ENCODE measurements around the gene ESR1.
"Not testable (repeated sequence)": the region's sequence is repeated elsewhere in the genome, so short reads cannot be mapped to it uniquely, and the experiment has no call there.

Gene ESR1

DNA sequence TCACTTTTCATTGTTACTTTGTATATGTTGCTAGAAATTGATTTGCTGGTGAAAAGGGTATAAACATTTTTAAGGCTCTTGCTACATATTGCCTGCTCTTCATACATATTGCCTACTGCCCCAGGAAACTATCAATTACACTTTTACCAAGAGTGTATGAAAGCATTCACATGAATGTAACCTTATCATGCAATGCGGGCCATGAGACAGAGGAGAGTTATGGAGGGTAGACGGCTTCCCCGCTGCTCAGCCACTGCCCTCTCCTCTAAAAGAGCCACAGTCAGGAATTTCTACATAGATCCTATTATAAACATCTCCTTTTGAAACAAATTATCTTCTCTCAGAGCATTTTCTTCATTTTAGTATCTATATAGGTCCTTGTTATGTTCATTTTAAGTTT lies 264.4 kb downstream of the ESR1 start:
- TF ChIP-seq, protein P1, sequence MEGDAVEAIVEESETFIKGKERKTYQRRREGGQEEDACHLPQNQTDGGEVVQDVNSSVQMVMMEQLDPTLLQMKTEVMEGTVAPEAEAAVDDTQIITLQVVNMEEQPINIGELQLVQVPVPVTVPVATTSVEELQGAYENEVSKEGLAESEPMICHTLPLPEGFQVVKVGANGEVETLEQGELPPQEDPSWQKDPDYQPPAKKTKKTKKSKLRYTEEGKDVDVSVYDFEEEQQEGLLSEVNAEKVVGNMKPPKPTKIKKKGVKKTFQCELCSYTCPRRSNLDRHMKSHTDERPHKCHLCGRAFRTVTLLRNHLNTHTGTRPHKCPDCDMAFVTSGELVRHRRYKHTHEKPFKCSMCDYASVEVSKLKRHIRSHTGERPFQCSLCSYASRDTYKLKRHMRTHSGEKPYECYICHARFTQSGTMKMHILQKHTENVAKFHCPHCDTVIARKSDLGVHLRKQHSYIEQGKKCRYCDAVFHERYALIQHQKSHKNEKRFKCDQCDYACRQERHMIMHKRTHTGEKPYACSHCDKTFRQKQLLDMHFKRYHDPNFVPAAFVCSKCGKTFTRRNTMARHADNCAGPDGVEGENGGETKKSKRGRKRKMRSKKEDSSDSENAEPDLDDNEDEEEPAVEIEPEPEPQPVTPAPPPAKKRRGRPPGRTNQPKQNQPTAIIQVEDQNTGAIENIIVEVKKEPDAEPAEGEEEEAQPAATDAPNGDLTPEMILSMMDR (IDR thresholded peaks at IDR 0.05; ENCODE audit: low read depth, low read length): no peak
- DNase-seq: no peak
- Histone ChIP-seq H3K9me3 (no peaks in the 10 kb centered on the region; the same call in 1 of the 2 replicates), H3K4me3 (ENCODE audit: low read depth, low read length) (no peak overlapping the region), H3K4me1 (no peaks in the 10 kb centered on the region), H3K27me3 (peaks cover 4% of the 10 kb centered on the region), H3K36me3 (no peaks in the 10 kb centered on the region)

DNA sequence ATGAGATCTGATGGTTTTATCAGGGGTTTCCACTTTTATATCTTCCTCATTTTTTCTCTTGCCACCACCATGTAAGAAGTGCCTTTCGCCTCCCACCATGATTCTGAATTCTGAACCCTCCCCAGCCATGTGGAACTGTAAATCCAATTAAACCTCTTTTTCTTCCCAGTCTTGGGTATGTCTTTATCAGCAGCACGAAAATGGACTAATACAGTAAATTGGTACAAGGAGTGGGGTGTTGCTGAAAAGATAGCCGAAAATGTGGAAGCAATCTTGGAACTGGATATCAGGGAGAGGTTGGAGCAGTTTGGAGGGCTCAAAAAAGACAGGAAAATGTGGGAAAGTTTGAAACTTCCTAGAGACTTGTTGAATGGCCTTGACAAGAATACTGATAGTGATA lies 268.8 kb downstream of the ESR1 start:
- not testable (repeated sequence) for DNase-seq; H3K4me1 ChIP-seq; H3K36me3 ChIP-seq; H3K9me3 ChIP-seq; H3K4me3 ChIP-seq (ENCODE audit: low read depth, low read length); H3K27me3 ChIP-seq

DNA sequence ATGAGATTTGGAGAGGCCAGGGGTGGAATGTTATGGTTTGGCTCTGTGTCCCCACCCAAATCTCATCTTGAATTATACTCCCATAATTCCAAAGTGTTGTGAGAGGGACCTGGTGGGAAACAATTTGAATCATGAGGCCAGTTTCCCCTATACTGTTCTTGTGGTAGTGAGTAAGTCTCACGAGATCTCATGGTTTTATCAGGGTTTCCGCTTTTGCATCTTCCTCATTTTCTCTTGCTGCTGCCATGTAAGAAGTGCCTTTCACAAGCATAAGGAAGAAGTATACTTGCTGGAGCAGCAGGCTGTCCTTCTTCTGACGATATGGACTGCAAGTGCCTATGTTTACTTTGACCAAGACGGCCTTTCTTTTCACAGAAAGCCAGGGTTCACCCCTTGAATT lies 270.5 kb downstream of the ESR1 start:
- no peak for DNase-seq
- Histone ChIP-seq H3K9me3 (no peaks in the 10 kb centered on the region; the same call in 1 of the 2 replicates), H3K4me1 (no peaks in the 10 kb centered on the region), H3K27me3 (no peaks in the 10 kb centered on the region; the same call in 1 of the 2 replicates), H3K4me3 (ENCODE audit: low read depth, low read length) (no peak overlapping the region), H3K36me3 (no peaks in the 10 kb centered on the region)
- TF ChIP-seq, protein P1 (IDR thresholded peaks at IDR 0.05; ENCODE audit: low read depth, low read length): no peak

DNA sequence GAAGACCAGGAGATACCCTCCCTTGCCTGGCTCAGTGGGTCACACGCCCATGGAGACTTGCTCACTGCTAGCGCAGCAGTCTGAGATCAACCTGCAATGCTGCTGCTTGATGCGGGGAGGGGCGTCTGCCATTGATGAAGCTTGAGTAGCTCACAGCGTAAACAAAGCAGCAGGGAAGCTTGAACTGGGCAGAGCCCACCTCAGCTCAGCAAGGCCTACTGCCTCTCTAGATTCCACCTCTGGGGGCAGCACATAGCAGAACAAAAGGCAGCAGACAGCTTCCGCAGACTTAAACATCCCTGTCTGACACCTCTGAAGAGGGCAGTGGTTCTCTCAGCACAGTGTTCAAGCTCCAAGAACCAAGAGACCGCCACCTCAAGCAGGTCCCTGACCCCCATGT lies 271.3 kb downstream of the ESR1 start:
- DNase-seq: no peak
- TF ChIP-seq, protein P1 (IDR thresholded peaks at IDR 0.05; ENCODE audit: low read depth, low read length): no peak
- H3K36me3 ChIP-seq: no peaks in the 10 kb centered on the region
- H3K27me3 ChIP-seq: no peaks in the 10 kb centered on the region; the same call in 1 of the 2 replicates
- H3K4me1 ChIP-seq: no peaks in the 10 kb centered on the region
- H3K4me3 ChIP-seq (ENCODE audit: low read depth, low read length): no peak overlapping the region
- no peaks in the 10 kb centered on the region; the same call in 1 of the 2 replicates for H3K9me3 ChIP-seq

DNA sequence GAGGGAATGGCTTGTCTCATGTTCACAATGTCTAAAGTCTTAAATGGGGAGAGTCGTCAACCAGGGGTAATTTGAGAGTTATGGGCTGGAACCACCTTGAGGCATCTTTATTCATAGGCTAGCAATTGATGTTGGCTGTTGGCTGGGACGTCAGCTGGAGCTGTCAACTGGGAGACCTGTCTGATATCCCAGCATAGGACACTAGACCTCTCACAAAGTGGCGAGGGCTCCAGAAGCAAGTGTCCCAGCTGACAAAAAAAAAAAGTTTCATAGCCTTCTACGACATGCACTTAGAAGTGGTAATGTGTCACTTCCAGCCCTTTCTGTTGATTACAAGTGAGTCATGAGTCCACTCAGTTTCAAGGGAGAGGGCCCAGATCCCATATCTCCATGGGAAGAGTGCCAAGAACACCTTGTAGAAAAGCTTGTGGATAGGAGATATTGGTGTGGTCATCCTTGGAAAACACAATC lies 278.0 kb downstream of the ESR1 start:
- Histone ChIP-seq H3K4me3 (ENCODE audit: low read depth, low read length) (no peak overlapping the region), H3K9me3 (no peaks in the 10 kb centered on the region), H3K4me1 (no peaks in the 10 kb centered on the region), H3K36me3 (no peaks in the 10 kb centered on the region), H3K27me3 (no peaks in the 10 kb centered on the region; the same call in 1 of the 2 replicates)
- TF ChIP-seq, protein P1 (IDR thresholded peaks at IDR 0.05; ENCODE audit: low read depth, low read length): no peak
- DNase-seq: no peak

DNA sequence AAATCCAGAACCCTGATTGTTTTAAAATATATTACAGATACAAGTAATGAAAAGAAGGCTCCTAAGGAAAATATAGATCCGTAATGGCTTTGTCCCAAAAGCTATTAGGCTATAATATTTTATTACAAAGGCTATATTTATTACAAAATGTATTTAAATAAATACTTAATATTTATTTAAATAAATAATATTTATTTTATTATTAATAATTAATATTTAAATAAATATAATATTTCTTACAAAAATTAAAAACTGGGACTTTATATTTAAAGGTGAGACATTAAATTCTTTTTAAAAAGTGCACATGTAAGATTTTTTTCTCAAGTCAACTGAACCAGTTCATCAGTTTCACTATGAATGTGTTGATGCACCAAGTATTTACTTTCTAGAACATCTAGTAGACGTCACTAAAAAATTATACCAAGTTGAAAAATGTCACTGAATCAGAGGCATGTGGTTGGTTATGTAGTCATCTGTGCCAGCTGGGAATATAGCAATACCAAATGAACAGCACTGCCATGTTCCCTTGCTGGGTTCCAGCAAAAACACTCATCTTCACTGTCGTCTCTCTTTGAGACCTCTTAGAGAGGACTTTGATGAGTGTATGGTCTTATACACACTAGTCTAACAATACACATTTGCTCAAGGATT lies 278.9 kb downstream of the ESR1 start:
- H3K27me3 ChIP-seq: no peaks in the 10 kb centered on the region
- DNase-seq: no peak
- TF ChIP-seq, protein P1 (IDR thresholded peaks at IDR 0.05; ENCODE audit: low read depth, low read length): no peak
- H3K9me3 ChIP-seq: no peaks in the 10 kb centered on the region
- H3K4me3 ChIP-seq (ENCODE audit: low read depth, low read length): no peak overlapping the region
- no peaks in the 10 kb centered on the region for H3K4me1 ChIP-seq
- H3K36me3 ChIP-seq: no peaks in the 10 kb centered on the region

Measured in BE2C (cell line).